Femur (tissue), 1 donor: ENCODE data around the gene COL20A1.

ENCODE experiments used
- DNase-seq: peaks from one replicate; pipeline ENCODE4 v3.0.0-alpha.2; 2017

COL20A1 gene

GRCh38 chr20:63278661-63279060, 14.3 kb upstream of the COL20A1 start:
- no peak for DNase-seq

- DNase-seq, result no peak
Measured at GRCh38 chr20:63279931-63280330, 13.1 kb upstream of the COL20A1 start.

- DNase-seq, result no peak
Measured at GRCh38 chr20:63280371-63280770, 12.6 kb upstream of the COL20A1 start.

GRCh38 chr20:63280929-63281545, 11.9 kb upstream of the COL20A1 start:
- peak; percentile 16 for DNase-seq

- peak; percentile 36 for DNase-seq
Measured at GRCh38 chr20:63281742-63282665, 11.0 kb upstream of the COL20A1 start.

- DNase-seq, result no peak
Measured at GRCh38 chr20:63282946-63283345, 10.0 kb upstream of the COL20A1 start.

GRCh38 chr20:63283397-63284082, 9.4 kb upstream of the COL20A1 start:
- no peak for DNase-seq

GRCh38 chr20:63284083-63284440, 8.9 kb upstream of the COL20A1 start:
- no peak for DNase-seq

- DNase-seq, result peak; percentile 22
Measured at GRCh38 chr20:63284544-63284949, 8.4 kb upstream of the COL20A1 start.

- peak; percentile 17 for DNase-seq
Measured at GRCh38 chr20:63284981-63285524, 7.9 kb upstream of the COL20A1 start.

- DNase-seq, result peak; percentile 21
Measured at GRCh38 chr20:63285636-63286615, 7.1 kb upstream of the COL20A1 start.

- peak; percentile 26 for DNase-seq
Measured at GRCh38 chr20:63286781-63287696, 5.9 kb upstream of the COL20A1 start.

- peak; percentile 37 for DNase-seq
Measured at GRCh38 chr20:63287697-63288580, 5.0 kb upstream of the COL20A1 start.

GRCh38 chr20:63288581-63289251, 4.3 kb upstream of the COL20A1 start:
- no peak for DNase-seq

GRCh38 chr20:63289311-63290135, 3.5 kb upstream of the COL20A1 start:
- no peak for DNase-seq

GRCh38 chr20:63290136-63290676, 2.8 kb upstream of the COL20A1 start:
- DNase-seq, result no peak

GRCh38 chr20:63290677-63291472, 2.1 kb upstream of the COL20A1 start:
- DNase-seq, result no peak
